Esophagus (tissue), 2 donors: ENCODE results near the gene UTS2B. TPM values are rescaled to one million over a fixed set of nuclear protein-coding genes. Genes with fewer than 3 reads are reported as not detected.

ENCODE experiments used
- H3K27ac ChIP-seq, 2 donors: one replicate each; pipeline ENCODE4 v1.5.1; 2013; ENCODE audit warnings: low read depth in 2 of 2, mild to moderate bottlenecking in 2 of 2, inconsistent platforms in 1 of 2, low read length in 1 of 2, moderate library complexity in 1 of 2
- H3K27me3 ChIP-seq, 2 donors: one replicate each; pipeline ENCODE4 v1.6.1; 2013; ENCODE audit warnings: low read length in 2 of 2, control low read depth in 1 of 2, mild to moderate bottlenecking in 1 of 2; ENCODE audit not compliant: insufficient read depth in 2 of 2, control insufficient read depth in 1 of 2
- H3K36me3 ChIP-seq, 2 donors: one replicate each; pipeline ENCODE4 v1.6.1; 2013; ENCODE audit warnings: low read length in 1 of 2; ENCODE audit not compliant: control insufficient read depth in 2 of 2, insufficient read depth in 2 of 2
- H3K4me1 ChIP-seq, 2 donors: one replicate each; pipeline ENCODE4 v1.6.1; 2013; ENCODE audit warnings: low read length in 1 of 2; ENCODE audit not compliant: control insufficient read depth in 2 of 2, insufficient read depth in 2 of 2
- H3K4me3 ChIP-seq, 2 donors: one replicate each; pipeline ENCODE4 v1.5.1; 2013; ENCODE audit warnings: low read length in 2 of 2, mild to moderate bottlenecking in 2 of 2, low read depth in 1 of 2, moderate library complexity in 1 of 2
- H3K9me3 ChIP-seq, 2 donors: one replicate each; pipeline ENCODE4 v1.6.1; 2013; ENCODE audit warnings: mild to moderate bottlenecking in 2 of 2, low read depth in 1 of 2, low read length in 1 of 2, moderate library complexity in 1 of 2; ENCODE audit not compliant: control insufficient read depth in 2 of 2, insufficient read depth in 1 of 2
- WGBS, 2 donors: extraction: QIAGEN DNeasy Blood & Tissue Kit; methylation state at CpG; one replicate each; pipeline ENCODE4 v1.1.7; 2013; 5-methylcytosine and 5-hydroxymethylcytosine counted together
- polyA plus RNA-seq, 2 donors: library from polyadenylated mRNA; stranded (reverse); fragments of 200-250 nt; gene quantifications; one replicate each; pipeline ENCODE4 v1.2.3, GENCODE V29; 2013
- donor health status: healthy with polysubstance abuse.
- donor health status: Bipolar disorder and iron deficiency.

Gene UTS2B, protein sequence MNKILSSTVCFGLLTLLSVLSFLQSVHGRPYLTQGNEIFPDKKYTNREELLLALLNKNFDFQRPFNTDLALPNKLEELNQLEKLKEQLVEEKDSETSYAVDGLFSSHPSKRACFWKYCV
- polyA plus RNA-seq: under 1 TPM in 1 of 2 donors, not detected in 1; 0.04 TPM

- Histone ChIP-seq H3K36me3 (no peaks in the 10 kb centered on the region), H3K4me1 (no peaks in the 10 kb centered on the region), H3K9me3 (no peaks in the 10 kb centered on the region), H3K27ac (peak within 1 kb of the TSS; percentile 86 to 91), H3K27me3 (no peaks in the 10 kb centered on the region), H3K4me3 (peak within 1 kb of the TSS; percentile 89 to 97)
- 2 to 3% methylated on average over 36 to 37 of the region's 37 CpGs for WGBS, 2 donors
Observed at GRCh38 chr3:191329654-191330529, at the start of gene UTS2B. TSS of gene UTS2B (minus strand) at chr3:191330526. CDS start at chr3:191282189, 48,337 bp downstream.

DNA sequence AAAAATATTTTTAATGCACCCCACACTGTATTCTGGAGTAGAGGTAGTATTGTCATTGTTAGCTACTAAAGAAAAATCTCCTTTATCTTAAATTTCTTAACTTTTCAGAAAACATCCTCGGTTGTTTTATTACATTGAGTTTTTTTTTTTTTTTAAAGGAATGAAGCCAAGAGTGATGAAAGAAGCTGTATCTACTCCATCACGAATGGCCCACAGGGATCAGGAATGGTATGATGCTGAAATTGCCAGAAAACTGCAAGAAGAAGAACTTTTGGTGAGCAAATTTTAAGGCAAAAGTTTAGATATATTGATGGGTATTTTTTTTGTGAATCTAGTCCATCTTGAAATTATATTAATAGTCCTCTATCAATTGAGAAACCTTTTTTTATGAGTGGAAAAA, 49.7 kb upstream of the UTS2B start:
- Histone ChIP-seq H3K4me1 (no peaks in the 10 kb centered on the region), H3K4me3 (no peak overlapping the region), H3K27me3 (no peaks in the 10 kb centered on the region), H3K36me3 (peaks cover 0 to 2% of the 10 kb centered on the region in 2 donors), H3K27ac (no peak overlapping the region), H3K9me3 (no peaks in the 10 kb centered on the region)
- 68 to 69% methylated on average over 2 of the region's 2 CpGs for WGBS, 2 donors

GRCh38 chr3:191379446-191379845, 49.1 kb upstream of the UTS2B start:
- H3K4me3 ChIP-seq: no peak overlapping the region
- no peaks in the 10 kb centered on the region for H3K9me3 ChIP-seq
- no peak overlapping the region for H3K27ac ChIP-seq
- 70 to 80% methylated on average over 2 of the region's 2 CpGs for WGBS, 2 donors
- H3K4me1 ChIP-seq: no peaks in the 10 kb centered on the region
- H3K27me3 ChIP-seq: no peaks in the 10 kb centered on the region
- H3K36me3 ChIP-seq: peaks cover 0 to 2% of the 10 kb centered on the region in 2 donors

DNA sequence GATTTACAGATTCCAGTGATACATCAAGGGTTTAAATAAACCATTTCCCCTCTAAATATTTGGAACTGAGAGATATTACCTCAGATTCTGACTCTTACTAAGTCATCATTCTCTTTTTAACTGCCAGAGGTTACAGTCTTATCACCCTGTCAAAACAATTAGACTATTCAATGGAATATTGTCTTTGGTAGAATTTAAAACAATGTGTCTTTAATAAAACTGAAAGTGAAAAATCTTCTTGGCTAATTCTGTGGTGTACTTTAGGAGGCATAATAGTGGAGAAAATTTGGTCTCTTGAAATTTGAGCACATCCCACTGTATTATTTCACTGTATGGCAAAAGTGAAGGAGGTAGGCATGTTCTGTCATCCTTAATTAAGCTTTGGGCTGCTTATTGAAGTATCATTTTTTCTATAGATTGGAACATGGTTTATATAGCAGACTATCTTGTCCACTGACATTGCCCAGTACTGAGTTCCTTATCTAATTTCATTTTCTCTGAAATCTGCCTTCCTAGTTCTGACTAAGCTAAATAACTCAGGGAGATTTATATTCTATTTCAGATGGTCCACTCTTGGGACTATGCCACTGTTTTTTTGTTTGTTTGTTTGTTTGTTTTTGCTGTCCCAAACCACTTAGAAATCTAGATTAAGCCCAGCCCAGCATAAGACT, 48.0 kb upstream of the UTS2B start:
- peaks cover 0 to 2% of the 10 kb centered on the region in 2 donors for H3K36me3 ChIP-seq
- no peak overlapping the region for H3K27ac ChIP-seq
- no peaks in the 10 kb centered on the region for H3K9me3 ChIP-seq
- H3K27me3 ChIP-seq: no peaks in the 10 kb centered on the region
- no peaks in the 10 kb centered on the region for H3K4me1 ChIP-seq
- no peak overlapping the region for H3K4me3 ChIP-seq

DNA sequence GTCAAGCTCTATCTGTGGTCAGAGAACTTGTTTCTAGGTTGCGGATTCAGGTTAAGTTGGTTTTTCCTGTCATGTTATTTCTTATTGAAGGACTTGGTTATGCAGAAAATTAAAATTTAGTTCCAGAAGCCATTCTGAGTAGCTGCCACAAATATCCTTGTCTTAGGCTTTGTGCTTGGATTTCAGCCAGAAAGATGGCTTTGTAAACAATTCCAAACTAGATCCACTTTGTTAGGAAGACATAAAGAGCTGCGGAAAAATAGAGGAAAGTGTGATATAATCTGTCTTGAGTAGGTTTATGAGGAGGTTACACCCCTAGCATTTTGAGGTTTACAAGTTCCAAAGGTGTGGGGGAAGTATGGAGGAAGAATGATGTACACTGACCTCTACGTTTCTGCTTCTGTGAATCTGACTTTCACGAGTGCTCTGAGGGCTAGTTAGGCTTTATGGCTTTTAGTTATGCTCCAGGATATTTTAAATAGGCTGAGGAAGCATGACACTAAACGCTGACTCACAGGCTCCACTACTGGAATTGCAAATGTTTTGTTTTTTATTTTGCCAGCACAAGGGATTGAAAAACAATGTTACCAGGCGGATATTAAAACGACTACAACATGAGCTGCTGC, 46.3 kb upstream of the UTS2B start:
- Histone ChIP-seq H3K27me3 (no peaks in the 10 kb centered on the region), H3K36me3 (peaks cover 0 to 2% of the 10 kb centered on the region in 2 donors), H3K4me3 (no peak overlapping the region), H3K27ac (no peak overlapping the region), H3K4me1 (no peaks in the 10 kb centered on the region), H3K9me3 (no peaks in the 10 kb centered on the region)
- WGBS, 2 donors: 43 to 54% methylated on average over 7 of the region's 7 CpGs

DNA sequence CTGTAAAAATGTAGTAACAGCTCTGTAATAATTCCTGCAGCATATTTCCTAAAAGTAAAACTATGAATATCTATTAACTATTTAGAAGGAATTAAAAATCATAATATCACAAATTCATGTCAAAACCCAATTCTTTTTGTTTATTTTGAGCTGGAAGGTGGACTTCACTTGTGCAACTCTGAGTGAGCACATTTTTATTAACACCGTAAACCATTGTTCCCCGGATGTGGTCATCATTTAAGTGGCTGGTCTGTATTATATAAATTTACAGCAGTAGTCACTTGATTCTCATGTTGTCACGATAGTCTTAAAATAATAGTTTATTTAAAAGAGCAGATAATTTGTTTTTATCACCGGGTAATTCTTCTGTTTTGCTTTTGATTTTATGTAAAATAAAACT, 43.0 kb upstream of the UTS2B start:
- no peaks in the 10 kb centered on the region for H3K4me1 ChIP-seq
- H3K9me3 ChIP-seq: no peaks in the 10 kb centered on the region
- WGBS, 2 donors: 66 to 91% methylated on average over 4 of the region's 4 CpGs
- no peaks in the 10 kb centered on the region for H3K27me3 ChIP-seq
- H3K4me3 ChIP-seq: no peak overlapping the region
- H3K27ac ChIP-seq: no peak overlapping the region
- H3K36me3 ChIP-seq: peaks cover 0 to 2% of the 10 kb centered on the region in 2 donors

GRCh38 chr3:191372122-191372521, 41.8 kb upstream of the UTS2B start:
- H3K36me3 ChIP-seq: peaks cover 0 to 2% of the 10 kb centered on the region in 2 donors
- H3K4me3 ChIP-seq: no peak overlapping the region
- H3K27me3 ChIP-seq: no peaks in the 10 kb centered on the region
- H3K4me1 ChIP-seq: no peaks in the 10 kb centered on the region
- 87 to 89% methylated on average over 2 of the region's 2 CpGs for WGBS, 2 donors
- no peaks in the 10 kb centered on the region for H3K9me3 ChIP-seq
- H3K27ac ChIP-seq: no peak overlapping the region

DNA sequence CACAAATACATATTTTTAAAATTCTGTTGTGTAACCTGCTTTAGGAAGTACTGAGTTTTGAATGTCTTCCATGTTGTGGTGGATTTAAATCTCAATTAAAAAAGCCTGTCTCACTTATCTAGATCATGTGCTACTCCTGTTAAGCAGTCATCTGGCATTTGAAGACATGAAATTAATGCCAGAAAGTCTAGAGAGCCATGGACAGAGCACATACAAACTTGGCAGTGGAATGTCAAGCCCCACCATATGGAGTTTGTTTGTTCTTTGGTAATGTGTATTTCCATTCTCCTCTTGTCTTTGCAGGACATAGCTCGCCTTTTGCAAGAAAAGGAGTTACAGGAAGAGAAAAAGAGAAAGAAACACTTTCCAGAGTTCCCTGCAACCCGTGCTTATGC, 39.3 kb upstream of the UTS2B start:
- Histone ChIP-seq H3K9me3 (no peaks in the 10 kb centered on the region), H3K36me3 (no peaks in the 10 kb centered on the region), H3K27ac (no peak overlapping the region), H3K27me3 (no peaks in the 10 kb centered on the region), H3K4me1 (no peaks in the 10 kb centered on the region), H3K4me3 (no peak overlapping the region)
- WGBS, 2 donors: 70 to 72% methylated on average over 2 of the region's 2 CpGs

DNA sequence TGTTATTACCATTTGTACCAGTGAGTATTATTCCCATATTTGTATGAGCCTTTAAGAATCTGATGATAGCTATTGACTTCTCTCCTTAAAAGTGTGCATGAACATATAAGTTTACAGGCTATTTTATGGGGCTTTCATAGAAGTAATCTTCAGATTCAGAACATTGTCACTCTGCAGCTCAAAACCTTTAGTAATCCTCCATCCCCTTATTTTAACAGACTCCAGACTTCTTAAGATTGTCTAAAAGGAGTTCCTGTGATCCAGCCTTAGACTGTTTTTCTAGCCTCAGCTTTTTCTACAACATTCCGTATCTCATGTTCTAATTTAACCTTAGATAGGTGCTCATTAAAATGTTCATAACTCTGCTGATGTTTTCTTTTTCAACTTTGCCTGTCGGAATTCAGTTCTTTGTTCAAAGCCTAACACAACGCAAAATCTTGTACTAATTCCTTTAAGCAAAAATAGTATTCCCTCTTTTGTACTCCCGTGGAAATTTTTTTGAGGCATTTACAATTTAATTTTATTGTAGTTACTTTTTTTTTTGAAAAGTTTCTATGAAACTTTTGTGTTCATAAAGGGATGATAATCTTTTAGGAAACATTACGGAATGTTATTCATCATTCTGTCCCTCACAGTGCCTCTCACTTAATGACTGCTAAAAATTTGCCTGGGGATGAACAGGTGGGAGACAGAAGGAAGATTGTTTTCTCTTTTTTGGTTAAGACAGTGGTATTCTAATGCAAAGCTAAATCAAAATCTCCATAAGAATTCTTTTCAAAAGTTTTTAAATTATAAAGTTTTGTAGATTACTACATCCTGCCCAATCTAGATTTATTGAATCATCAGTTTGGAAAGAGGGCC, 38.7 kb upstream of the UTS2B start:
- no peaks in the 10 kb centered on the region for H3K36me3 ChIP-seq
- no peak overlapping the region for H3K27ac ChIP-seq
- no peaks in the 10 kb centered on the region for H3K27me3 ChIP-seq
- H3K4me1 ChIP-seq: no peaks in the 10 kb centered on the region
- 81 to 88% methylated on average over 5 of the region's 5 CpGs for WGBS, 2 donors
- no peaks in the 10 kb centered on the region for H3K9me3 ChIP-seq
- no peak overlapping the region for H3K4me3 ChIP-seq
